Central memory CD8-positive, alpha-beta T cell (primary cell): ENCODE results near the gene ZNF579.
A peak's percentile ranks its signal among the peaks of the same experiment; 100 is the strongest.

Source experiments
- ATAC-seq: fragments of 150-1000 bp; cut with Tn5 transposase; replicated peaks from 2 replicates; pipeline ENCODE4 v1.10.0; 2022; ENCODE audit warnings: mild to moderate bottlenecking, moderate FRiP score, moderate number of reproducible peaks; ENCODE audit not compliant: poor library complexity, severe bottlenecking; ENCODE audit errors: extremely low read depth
- DNase-seq, 2 donors: peaks; one replicate each; pipeline ENCODE4 v3.0.0; 2021; ENCODE audit warnings: low spot score in 2 of 2
- H3K27ac Mint-ChIP-seq: one replicate; pipeline ENCODE4 v1.8.0; 2022; ENCODE audit warnings: low read depth, mild to moderate bottlenecking, moderate library complexity, mixed read lengths
- H3K27me3 Mint-ChIP-seq: one replicate; pipeline ENCODE4 v1.8.0; 2022; ENCODE audit warnings: mixed read lengths
- H3K36me3 Mint-ChIP-seq: one replicate; pipeline ENCODE4 v1.8.0; 2022; ENCODE audit warnings: mild to moderate bottlenecking, moderate library complexity, mixed read lengths; ENCODE audit not compliant: insufficient read depth
- H3K4me1 Mint-ChIP-seq: one replicate; pipeline ENCODE4 v1.8.0; 2022; ENCODE audit warnings: mixed read lengths
- H3K4me3 Mint-ChIP-seq: one replicate; pipeline ENCODE4 v1.8.0; 2022; ENCODE audit warnings: mild to moderate bottlenecking, moderate library complexity, mixed read lengths
- H3K9me3 Mint-ChIP-seq: one replicate; pipeline ENCODE4 v1.8.0; 2022; ENCODE audit warnings: mixed read lengths

ZNF579 gene

GRCh38 chr19:55605637-55606470, 25.2 kb upstream of the ZNF579 start, which contains the start of gene ZNF865:
Gene ZNF865 (plus strand): TSS chr19:55605647. CDS start chr19:55613619, 7,972 bp downstream.
- DNase-seq (peak; percentile 44 to 47), ATAC-seq (peak; percentile 50)
- Mint-ChIP-seq H3K4me3 (peak within 1 kb of the TSS; percentile 89), H3K9me3 (no peaks in the 10 kb centered on the region), H3K27me3 (no peaks in the 10 kb centered on the region), H3K36me3 (peaks cover 11% of the 10 kb centered on the region), H3K4me1 (peaks cover 58% of the 10 kb centered on the region), H3K27ac (peak within 1 kb of the TSS; percentile 95)

- H3K27ac Mint-ChIP-seq, result peak overlapping the region; percentile 95
- peak overlapping the region; percentile 89 for H3K4me3 Mint-ChIP-seq
- H3K36me3 Mint-ChIP-seq, result peaks cover 11% of the 10 kb centered on the region
- ATAC-seq (peak; percentile 75), DNase-seq (peak; percentile 92 to 94)
- H3K27me3 Mint-ChIP-seq, result no peaks in the 10 kb centered on the region
- no peaks in the 10 kb centered on the region for H3K9me3 Mint-ChIP-seq
- peaks cover 54% of the 10 kb centered on the region for H3K4me1 Mint-ChIP-seq
Measured at GRCh38 chr19:55605207-55605636, 24.6 kb upstream of the ZNF579 start.

GRCh38 chr19:55603581-55604292, 23.1 kb upstream of the ZNF579 start:
- Mint-ChIP-seq H3K4me3 (peak overlapping the region; percentile 89), H3K27ac (no peak overlapping the region), H3K36me3 (peaks cover 14% of the 10 kb centered on the region), H3K4me1 (peaks cover 58% of the 10 kb centered on the region), H3K27me3 (no peaks in the 10 kb centered on the region), H3K9me3 (no peaks in the 10 kb centered on the region)
- ATAC-seq (no peak), DNase-seq (no peak)

GRCh38 chr19:55603115-55603514, 22.5 kb upstream of the ZNF579 start:
- Mint-ChIP-seq H3K4me1 (peaks cover 61% of the 10 kb centered on the region), H3K27ac (no peak overlapping the region), H3K36me3 (peaks cover 14% of the 10 kb centered on the region), H3K9me3 (no peaks in the 10 kb centered on the region), H3K27me3 (no peaks in the 10 kb centered on the region), H3K4me3 (peak overlapping the region; percentile 89)
- DNase-seq, result no peak
- ATAC-seq, result no peak

GRCh38 chr19:55602104-55603001, 21.7 kb upstream of the ZNF579 start:
- H3K4me3 Mint-ChIP-seq, result peak overlapping the region; percentile 94
- DNase-seq (no peak), ATAC-seq (no peak)
- H3K27ac Mint-ChIP-seq, result no peak overlapping the region
- H3K36me3 Mint-ChIP-seq, result peaks cover 14% of the 10 kb centered on the region
- H3K27me3 Mint-ChIP-seq, result no peaks in the 10 kb centered on the region
- no peaks in the 10 kb centered on the region for H3K9me3 Mint-ChIP-seq
- H3K4me1 Mint-ChIP-seq, result peaks cover 53% of the 10 kb centered on the region

- Mint-ChIP-seq H3K27me3 (no peaks in the 10 kb centered on the region), H3K4me1 (peaks cover 40% of the 10 kb centered on the region), H3K9me3 (no peaks in the 10 kb centered on the region), H3K4me3 (peak overlapping the region; percentile 94), H3K36me3 (peaks cover 13% of the 10 kb centered on the region), H3K27ac (peak overlapping the region; percentile 29)
- DNase-seq (no peak), ATAC-seq (no peak)
Measured at GRCh38 chr19:55601084-55601483, 20.4 kb upstream of the ZNF579 start.

- H3K27ac Mint-ChIP-seq, result peak overlapping the region; percentile 29
- DNase-seq, result no peak
- no peak for ATAC-seq
- no peaks in the 10 kb centered on the region for H3K9me3 Mint-ChIP-seq
- no peaks in the 10 kb centered on the region for H3K27me3 Mint-ChIP-seq
- peak overlapping the region; percentile 94 for H3K4me3 Mint-ChIP-seq
- H3K36me3 Mint-ChIP-seq, result peaks cover 9% of the 10 kb centered on the region
- peaks cover 36% of the 10 kb centered on the region for H3K4me1 Mint-ChIP-seq
Measured at GRCh38 chr19:55600662-55601028, 20.0 kb upstream of the ZNF579 start.

GRCh38 chr19:55599842-55600661, 19.4 kb upstream of the ZNF579 start, which contains the start of gene ZNF524:
Gene ZNF524 (plus strand): TSS chr19:55600288. CDS start chr19:55602113, 1,825 bp downstream.
- no peaks in the 10 kb centered on the region for H3K27me3 Mint-ChIP-seq
- no peaks in the 10 kb centered on the region for H3K9me3 Mint-ChIP-seq
- H3K27ac Mint-ChIP-seq, result peak within 1 kb of the TSS; percentile 91
- peak; percentile 75 to 85 for DNase-seq
- peaks cover 10% of the 10 kb centered on the region for H3K36me3 Mint-ChIP-seq
- H3K4me1 Mint-ChIP-seq, result peaks cover 34% of the 10 kb centered on the region
- H3K4me3 Mint-ChIP-seq, result peak within 1 kb of the TSS; percentile 94
- peak; percentile 73 for ATAC-seq

- peak; percentile 83 for ATAC-seq
- Mint-ChIP-seq H3K4me1 (peaks cover 28% of the 10 kb centered on the region), H3K27ac (peak within 1 kb of the TSS; percentile 91), H3K36me3 (peaks cover 11% of the 10 kb centered on the region), H3K27me3 (no peaks in the 10 kb centered on the region), H3K4me3 (peak within 1 kb of the TSS; percentile 94), H3K9me3 (no peaks in the 10 kb centered on the region)
- DNase-seq, result peak; percentile 90 to 94
Measured at GRCh38 chr19:55599468-55599841, 18.8 kb upstream of the ZNF579 start, which contains the start of gene FIZ1. Gene FIZ1 (minus strand): TSS chr19:55599517. CDS start chr19:55597865, 1,652 bp downstream.

GRCh38 chr19:55598719-55599467, 18.2 kb upstream of the ZNF579 start:
- DNase-seq (peak; percentile 97 to 99), ATAC-seq (peak; percentile 54)
- no peaks in the 10 kb centered on the region for H3K27me3 Mint-ChIP-seq
- H3K36me3 Mint-ChIP-seq, result peaks cover 11% of the 10 kb centered on the region
- H3K4me3 Mint-ChIP-seq, result peak overlapping the region; percentile 94
- H3K4me1 Mint-ChIP-seq, result peaks cover 26% of the 10 kb centered on the region
- peak overlapping the region; percentile 91 for H3K27ac Mint-ChIP-seq
- no peaks in the 10 kb centered on the region for H3K9me3 Mint-ChIP-seq

- peaks cover 21% of the 10 kb centered on the region for H3K4me1 Mint-ChIP-seq
- no peak for DNase-seq
- no peak overlapping the region for H3K4me3 Mint-ChIP-seq
- no peak for ATAC-seq
- H3K27ac Mint-ChIP-seq, result no peak overlapping the region
- no peaks in the 10 kb centered on the region for H3K27me3 Mint-ChIP-seq
- no peaks in the 10 kb centered on the region for H3K9me3 Mint-ChIP-seq
- peaks cover 11% of the 10 kb centered on the region for H3K36me3 Mint-ChIP-seq
Measured at GRCh38 chr19:55598034-55598433, 17.4 kb upstream of the ZNF579 start.
